RWPE2 (cell line): ENCODE measurements around the gene LTA4H.
"Not testable (repeated sequence)": the region's sequence is repeated elsewhere in the genome, so short reads cannot be mapped to it uniquely, and the experiment has no call there.

Experiments
- ATAC-seq: fragments of 200-7000 bp; cut with Tn5 transposase; 3 replicates; pipeline ENCODE4 v1.9.1; 2021; ENCODE audit warnings: low read depth
- DNase-seq: peaks from one replicate; pipeline ENCODE4 v3.0.0-alpha.2; 2020; ENCODE audit warnings: low spot score
- H3K27ac ChIP-seq: fragments of 450-650 bp; 2 replicates; pipeline ENCODE4 v1.5.1; 2017; ENCODE audit warnings: mild to moderate bottlenecking; ENCODE audit not compliant: poor library complexity, severe bottlenecking
- H3K27me3 ChIP-seq: fragments of 250-450 bp; sonication (Bioruptor Pico); 2 replicates; pipeline ENCODE4 v1.5.1; 2021; ENCODE audit warnings: mild to moderate bottlenecking, moderate library complexity; ENCODE audit not compliant: insufficient read depth, poor library complexity, severe bottlenecking
- H3K36me3 ChIP-seq: fragments of 250-450 bp; sonication (Bioruptor Pico); 2 replicates; pipeline ENCODE4 v1.5.1; 2020; ENCODE audit warnings: low read depth, mild to moderate bottlenecking, moderate library complexity
- H3K4me1 ChIP-seq: fragments of 250-450 bp; sonication (Bioruptor Pico); 2 replicates; pipeline ENCODE4 v1.5.1; 2021; ENCODE audit warnings: mild to moderate bottlenecking, moderate library complexity; ENCODE audit not compliant: insufficient read depth, poor library complexity, severe bottlenecking
- H3K4me3 ChIP-seq: fragments of 250-450 bp; sonication (Bioruptor Pico); 2 replicates; pipeline ENCODE4 v1.5.1; 2021; ENCODE audit warnings: mild to moderate bottlenecking, moderate library complexity; ENCODE audit not compliant: severe bottlenecking
- H3K9me3 ChIP-seq: fragments of 250-450 bp; sonication (Bioruptor Pico); 2 replicates; pipeline ENCODE4 v1.5.1; 2021; ENCODE audit warnings: mild to moderate bottlenecking, moderate library complexity; ENCODE audit not compliant: severe bottlenecking
- CTCF ChIP-seq: fragments of 450-650 bp; IDR thresholded peaks from one replicate; pipeline ENCODE4 v1.5.1; 2017; ENCODE audit warnings: mild to moderate bottlenecking, moderate library complexity; ENCODE audit not compliant: poor library complexity, severe bottlenecking

The LTA4H gene

GRCh38 chr12:95970905-95971304 is 64.5 kb downstream of the LTA4H start:
- no peak overlapping the region for H3K27ac ChIP-seq
- H3K27me3 ChIP-seq: no peaks in the 10 kb centered on the region
- H3K36me3 ChIP-seq: no peaks in the 10 kb centered on the region
- peak; percentile 33; the same call in 2 of the 3 replicates for ATAC-seq
- H3K4me3 ChIP-seq: no peak overlapping the region
- no peaks in the 10 kb centered on the region for H3K4me1 ChIP-seq
- H3K9me3 ChIP-seq: no peaks in the 10 kb centered on the region
- no peak for DNase-seq
- no peak for TF ChIP-seq CTCF

GRCh38 chr12:95969116-95969515 is 66.3 kb downstream of the LTA4H start:
- not testable (repeated sequence) for H3K27ac ChIP-seq, H3K36me3 ChIP-seq, ATAC-seq, H3K4me1 ChIP-seq, H3K9me3 ChIP-seq, H3K4me3 ChIP-seq, H3K27me3 ChIP-seq, DNase-seq

GRCh38 chr12:95967301-95967700 is 68.1 kb downstream of the LTA4H start:
- Histone ChIP-seq H3K36me3 (no peaks in the 10 kb centered on the region), H3K4me1 (no peaks in the 10 kb centered on the region), H3K9me3 (no peaks in the 10 kb centered on the region), H3K27me3 (no peaks in the 10 kb centered on the region), H3K4me3 (no peak overlapping the region), H3K27ac (no peak overlapping the region)
- no peak for TF ChIP-seq CTCF
- no peak for ATAC-seq
- no peak for DNase-seq

- H3K9me3 ChIP-seq: no peaks in the 10 kb centered on the region
- ATAC-seq: no peak
- DNase-seq: no peak
- H3K27me3 ChIP-seq: no peaks in the 10 kb centered on the region
- TF ChIP-seq CTCF: no peak
- H3K4me1 ChIP-seq: no peaks in the 10 kb centered on the region
- H3K4me3 ChIP-seq: no peak overlapping the region
- no peak overlapping the region for H3K27ac ChIP-seq
- H3K36me3 ChIP-seq: no peaks in the 10 kb centered on the region
These were observed 69.0 kb downstream of the LTA4H start for GRCh38 chr12:95966287-95966870.

- Histone ChIP-seq H3K4me3 (no peak overlapping the region), H3K9me3 (no peaks in the 10 kb centered on the region), H3K36me3 (no peaks in the 10 kb centered on the region), H3K4me1 (no peaks in the 10 kb centered on the region), H3K27ac (no peak overlapping the region), H3K27me3 (no peaks in the 10 kb centered on the region)
- DNase-seq (no peak), ATAC-seq (no peak)
- peak; percentile 11 for TF ChIP-seq CTCF
These were observed 72.3 kb downstream of the LTA4H start for GRCh38 chr12:95963096-95963495.
